TTC549 (cell line): Measurements from ENCODE around the gene FNDC3A.
"Not testable (repeated sequence)": the region's sequence is repeated elsewhere in the genome, so short reads cannot be mapped to it uniquely, and the experiment has no call there.

ENCODE experiments used
- FAIRE-seq: peaks from 2 replicates; lab custom pipeline; 2012; peaks lifted over from hg19 to GRCh38; lab: Jason Lieb, UNC

The FNDC3A gene

DNA sequence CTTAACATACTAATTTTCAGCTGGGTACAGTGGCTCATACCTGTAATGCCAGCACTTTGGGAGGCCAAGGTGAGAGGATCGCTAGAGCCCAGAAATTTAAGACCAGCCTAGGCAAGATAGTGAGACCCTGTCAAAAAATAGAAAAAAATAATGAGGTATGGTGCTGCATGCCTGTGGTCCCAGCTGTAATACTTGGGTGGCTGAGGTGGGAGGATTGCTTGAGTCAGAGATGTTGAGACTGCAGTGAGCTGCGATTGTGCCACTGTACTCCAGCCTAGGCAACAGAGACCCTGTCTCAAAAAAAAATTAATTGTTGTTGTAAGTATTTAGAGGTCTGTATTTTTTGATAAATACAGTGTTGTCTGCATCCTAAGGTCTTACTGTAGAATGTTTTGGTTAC is 66.8 kb downstream of the FNDC3A start:
- FAIRE-seq = no peak

- no peak for FAIRE-seq
Observed at GRCh38 chr13:49044008-49044407, 68.3 kb downstream of the FNDC3A start.

- no peak for FAIRE-seq
Observed at GRCh38 chr13:49044836-49045235, 69.1 kb downstream of the FNDC3A start.

GRCh38 chr13:49046002-49046401 is 70.3 kb downstream of the FNDC3A start:
- FAIRE-seq = no peak

- FAIRE-seq = no peak
Observed at GRCh38 chr13:49046519-49046918, 70.8 kb downstream of the FNDC3A start.

- FAIRE-seq = no peak
Observed at GRCh38 chr13:49052813-49053212, 77.1 kb downstream of the FNDC3A start.

DNA sequence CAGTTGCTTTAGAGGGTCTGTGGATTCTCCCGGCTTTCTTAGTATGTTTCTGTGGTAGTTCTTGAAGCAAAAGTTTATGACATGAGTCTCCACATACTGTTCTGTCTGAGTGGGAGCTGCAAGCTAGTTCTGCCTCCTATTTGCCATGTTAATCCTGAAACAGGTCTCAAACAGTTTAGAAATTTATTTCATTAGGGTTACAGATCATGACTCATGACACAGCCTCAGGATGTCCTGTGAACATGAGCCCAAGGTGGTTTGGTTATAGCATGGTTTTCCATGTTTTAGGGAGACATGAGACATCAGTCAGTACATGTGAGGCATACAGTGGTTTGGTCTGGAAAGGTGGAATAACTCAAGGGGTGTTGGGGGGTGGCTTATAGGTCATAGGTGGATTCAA is 77.5 kb downstream of the FNDC3A start:
- no peak for FAIRE-seq

GRCh38 chr13:49053906-49054305 is 78.2 kb downstream of the FNDC3A start:
- FAIRE-seq = no peak

GRCh38 chr13:49055021-49055420 is 79.3 kb downstream of the FNDC3A start:
- FAIRE-seq = no peak

- no peak for FAIRE-seq
Observed at GRCh38 chr13:49057176-49057575, 81.5 kb downstream of the FNDC3A start.

GRCh38 chr13:49058761-49059160 is 83.0 kb downstream of the FNDC3A start:
- FAIRE-seq = no peak

DNA sequence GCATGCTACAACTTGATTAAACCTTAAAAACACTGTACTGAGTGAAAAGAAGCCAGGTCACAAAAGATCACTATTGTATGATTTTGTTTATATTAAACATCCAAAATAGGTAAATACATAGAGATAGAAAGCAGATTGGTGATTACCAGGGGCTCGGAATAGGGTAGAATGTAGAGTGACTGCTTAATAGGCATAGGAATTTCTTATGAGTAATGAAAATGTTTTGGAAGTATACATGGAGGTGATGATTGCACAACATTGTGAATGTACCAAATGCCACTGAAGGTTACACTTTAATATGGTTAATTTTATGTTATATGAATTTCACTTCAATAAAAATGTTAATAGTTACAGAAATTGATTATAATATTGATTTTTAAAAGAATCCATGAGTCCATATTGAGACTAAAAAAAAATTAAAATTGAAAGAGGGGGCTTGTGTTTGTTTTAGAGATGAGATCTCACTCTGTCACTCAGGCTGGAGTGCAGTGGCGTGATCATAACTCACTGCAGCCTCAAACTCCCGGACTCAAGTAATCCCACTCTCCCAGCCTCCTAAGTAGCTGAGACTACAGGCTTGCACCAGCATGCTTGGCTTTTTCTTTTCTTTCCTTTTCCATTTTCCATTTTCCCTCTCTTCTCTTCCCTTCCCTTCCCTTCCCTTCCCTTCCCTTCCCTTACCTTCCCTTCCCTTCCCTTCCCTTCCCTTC is 85.1 kb downstream of the FNDC3A start:
- no peak for FAIRE-seq

- not testable (repeated sequence) for FAIRE-seq
Observed at GRCh38 chr13:49061388-49061752, 85.7 kb downstream of the FNDC3A start.

DNA sequence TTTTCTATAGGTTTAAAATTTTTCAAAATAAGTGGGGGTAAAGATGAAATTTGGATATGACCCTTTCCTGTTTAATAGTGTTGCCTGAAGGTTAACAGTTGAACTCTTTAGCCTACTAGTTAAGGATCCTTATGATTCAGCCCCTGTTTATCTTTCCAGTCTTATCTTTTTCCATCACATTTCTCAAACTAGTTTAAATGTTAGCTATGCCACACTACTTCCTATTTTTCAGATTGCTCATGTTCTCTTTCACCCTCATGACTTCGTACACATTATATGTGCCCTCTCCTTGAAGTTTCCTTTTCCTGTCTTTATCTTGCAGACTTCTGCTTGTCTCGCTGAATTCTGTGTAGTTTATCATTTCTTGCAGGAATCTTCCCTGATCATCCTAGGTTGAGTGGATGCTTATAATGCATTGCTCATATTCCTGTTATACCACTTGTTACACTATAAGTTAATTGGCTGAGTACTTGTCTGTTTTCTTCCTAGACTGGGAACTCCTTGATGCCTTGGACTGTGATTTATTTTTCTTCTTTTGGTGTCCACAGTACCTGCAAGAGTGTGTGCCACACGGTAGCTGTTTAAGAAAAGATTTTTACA is 86.7 kb downstream of the FNDC3A start:
- no peak for FAIRE-seq

- no peak for FAIRE-seq
Observed at GRCh38 chr13:49063011-49063410, 87.3 kb downstream of the FNDC3A start.

DNA sequence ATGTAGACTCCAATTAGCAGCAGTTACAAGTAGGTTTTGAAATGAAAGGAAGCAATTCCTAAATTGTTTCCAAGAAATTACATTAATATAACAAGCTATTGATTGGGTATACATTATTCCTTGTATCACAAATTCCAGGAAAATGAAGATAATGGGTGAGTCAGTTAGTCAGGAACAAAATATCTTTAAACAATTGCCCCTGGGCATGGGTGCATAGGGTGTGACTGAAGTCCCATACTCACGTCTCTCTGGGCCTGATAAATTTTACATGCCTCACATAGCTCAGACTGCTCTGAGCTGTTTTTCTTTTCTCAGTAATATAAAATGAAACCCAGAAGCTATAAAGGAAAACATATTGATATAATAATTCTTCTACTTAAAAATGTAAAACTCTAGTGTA is 87.8 kb downstream of the FNDC3A start:
- FAIRE-seq = no peak

- no peak for FAIRE-seq
Observed at GRCh38 chr13:49064476-49064875, 88.8 kb downstream of the FNDC3A start.

GRCh38 chr13:49066856-49067255 is 91.1 kb downstream of the FNDC3A start:
- no peak for FAIRE-seq

- not testable (repeated sequence) for FAIRE-seq
Observed at GRCh38 chr13:49068498-49068897, 92.8 kb downstream of the FNDC3A start.

DNA sequence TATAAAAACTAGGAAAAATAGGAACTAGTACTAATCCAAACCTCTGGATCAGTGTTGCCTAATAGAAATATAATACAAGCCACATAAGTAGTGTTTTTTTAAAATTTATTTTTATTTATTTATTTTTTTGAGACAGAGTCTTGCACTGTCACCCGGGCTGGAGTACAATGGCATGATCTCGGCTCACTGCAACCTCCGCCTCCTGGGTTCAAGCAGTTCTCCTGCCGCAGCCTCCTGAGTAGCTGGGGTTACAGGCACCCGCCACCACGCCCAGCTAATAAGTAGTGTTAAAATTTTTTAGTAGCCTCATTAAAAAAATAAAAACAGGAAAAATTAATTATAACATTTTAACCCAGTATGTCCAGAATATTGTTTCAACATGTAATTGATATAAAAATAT is 94.3 kb downstream of the FNDC3A start:
- FAIRE-seq = not testable (repeated sequence)

- FAIRE-seq = no peak
Observed at GRCh38 chr13:49071341-49071937, 95.7 kb downstream of the FNDC3A start.

- FAIRE-seq = no peak
Observed at GRCh38 chr13:49082653-49083536, 107.2 kb downstream of the FNDC3A start.

- FAIRE-seq = no peak
Observed at GRCh38 chr13:49084961-49085360, 109.2 kb downstream of the FNDC3A start.
